ENCODE results near the gene CLCNKA.
"Not testable (repeated sequence)": the region's sequence is repeated elsewhere in the genome, so short reads cannot be mapped to it uniquely, and the experiment has no call there.

Gene CLCNKA

DNA sequence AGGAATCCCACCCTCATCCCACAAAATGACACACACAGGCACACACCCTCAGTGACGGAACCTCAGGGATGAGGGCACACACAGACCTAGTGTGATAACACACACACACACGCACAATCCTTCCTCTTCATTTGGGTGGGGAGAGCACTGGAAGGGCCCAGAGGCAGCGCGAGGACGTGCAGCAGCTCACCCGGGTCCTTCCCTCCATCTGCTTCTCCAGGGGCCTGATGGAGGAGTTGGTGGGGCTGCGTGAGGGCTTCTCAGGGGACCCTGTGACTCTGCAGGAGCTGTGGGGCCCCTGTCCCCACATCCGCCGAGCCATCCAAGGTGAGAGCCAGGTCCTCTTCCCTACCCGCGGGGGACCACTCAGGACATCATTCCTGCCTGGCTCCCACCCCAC lies 557 bp downstream of the CLCNKA start:
- no peaks in the 10 kb centered on the region for H3K9me3 Mint-ChIP-seq
- no peak overlapping the region for H3K27ac Mint-ChIP-seq

DNA sequence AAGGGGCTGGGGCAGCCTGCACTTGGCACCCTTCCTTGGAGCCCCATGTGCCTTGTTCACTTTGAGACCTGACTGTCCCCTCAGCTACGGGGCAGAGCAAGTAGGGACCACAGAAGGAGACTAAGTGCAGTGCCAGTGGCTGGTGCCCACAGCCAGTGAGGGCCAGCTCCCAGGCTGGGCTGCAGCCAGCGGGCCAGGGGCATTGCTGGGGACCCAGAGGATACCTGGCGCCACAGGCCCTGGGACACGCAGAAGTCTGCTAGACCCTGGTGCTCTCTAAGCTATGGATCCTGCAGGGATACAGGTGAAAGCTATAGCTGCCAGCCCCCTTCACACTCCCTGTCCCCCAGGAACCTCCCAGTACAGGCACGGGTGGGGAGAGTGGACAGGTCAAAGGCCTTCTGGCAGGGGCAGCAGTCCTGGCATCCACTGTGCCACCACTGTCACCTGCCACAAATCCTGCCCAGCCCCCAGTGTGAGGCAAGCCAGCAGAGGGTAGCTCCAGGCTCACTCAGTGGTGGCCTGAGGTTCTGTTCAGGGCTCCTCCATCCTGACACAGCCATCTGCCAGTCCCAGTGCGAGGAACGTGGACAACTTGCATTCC lies 1.3 kb downstream of the CLCNKA start:
- Mint-ChIP-seq H3K36me3 (ENCODE audit: low read depth) (no peaks in the 10 kb centered on the region), H3K9me3 (no peaks in the 10 kb centered on the region), H3K4me3 (no peak overlapping the region), H3K27me3 (ENCODE audit: low read depth, poor library complexity) (peaks cover 37% of the 10 kb centered on the region), H3K4me1 (peaks cover 40% of the 10 kb centered on the region), H3K27ac (no peak overlapping the region)
- DNase-seq, result no peak
- TF ChIP-seq, protein P1, sequence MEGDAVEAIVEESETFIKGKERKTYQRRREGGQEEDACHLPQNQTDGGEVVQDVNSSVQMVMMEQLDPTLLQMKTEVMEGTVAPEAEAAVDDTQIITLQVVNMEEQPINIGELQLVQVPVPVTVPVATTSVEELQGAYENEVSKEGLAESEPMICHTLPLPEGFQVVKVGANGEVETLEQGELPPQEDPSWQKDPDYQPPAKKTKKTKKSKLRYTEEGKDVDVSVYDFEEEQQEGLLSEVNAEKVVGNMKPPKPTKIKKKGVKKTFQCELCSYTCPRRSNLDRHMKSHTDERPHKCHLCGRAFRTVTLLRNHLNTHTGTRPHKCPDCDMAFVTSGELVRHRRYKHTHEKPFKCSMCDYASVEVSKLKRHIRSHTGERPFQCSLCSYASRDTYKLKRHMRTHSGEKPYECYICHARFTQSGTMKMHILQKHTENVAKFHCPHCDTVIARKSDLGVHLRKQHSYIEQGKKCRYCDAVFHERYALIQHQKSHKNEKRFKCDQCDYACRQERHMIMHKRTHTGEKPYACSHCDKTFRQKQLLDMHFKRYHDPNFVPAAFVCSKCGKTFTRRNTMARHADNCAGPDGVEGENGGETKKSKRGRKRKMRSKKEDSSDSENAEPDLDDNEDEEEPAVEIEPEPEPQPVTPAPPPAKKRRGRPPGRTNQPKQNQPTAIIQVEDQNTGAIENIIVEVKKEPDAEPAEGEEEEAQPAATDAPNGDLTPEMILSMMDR (IDR thresholded peaks at IDR 0.05), result no peak

More for the DNA sequence above, 557 bp downstream of the CLCNKA start:
- peaks cover 42% of the 10 kb centered on the region for H3K4me1 Mint-ChIP-seq
- no peak for DNase-seq
- TF ChIP-seq, protein P1 (IDR thresholded peaks at IDR 0.05), result no peak
- no peak overlapping the region for H3K4me3 Mint-ChIP-seq
- peaks cover 37% of the 10 kb centered on the region for H3K27me3 Mint-ChIP-seq (ENCODE audit: low read depth, poor library complexity)
- H3K36me3 Mint-ChIP-seq (ENCODE audit: low read depth), result no peaks in the 10 kb centered on the region

DNA sequence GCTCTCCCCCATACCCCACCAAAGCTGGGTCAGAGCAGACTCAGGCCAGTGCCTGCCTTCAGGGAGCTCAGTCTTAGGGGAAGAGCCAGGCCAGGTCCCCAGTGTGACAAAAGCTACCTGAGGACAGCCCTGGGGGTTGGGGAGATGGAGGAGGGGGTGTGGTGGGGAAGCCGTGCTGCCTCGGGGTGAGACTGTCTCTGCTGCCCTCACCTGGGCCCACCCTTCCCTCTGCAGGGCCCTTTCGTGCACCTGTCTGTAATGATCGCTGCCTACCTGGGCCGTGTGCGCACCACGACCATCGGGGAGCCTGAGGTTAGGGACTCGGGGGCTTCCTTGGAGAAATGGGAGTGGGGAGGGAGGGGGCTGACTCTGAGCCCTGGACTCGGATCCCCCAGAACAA lies 4.5 kb downstream of the CLCNKA start:
- H3K4me1 Mint-ChIP-seq, result peaks cover 25% of the 10 kb centered on the region
- not testable (repeated sequence) for DNase-seq; H3K4me3 Mint-ChIP-seq; H3K36me3 Mint-ChIP-seq (ENCODE audit: low read depth); H3K27ac Mint-ChIP-seq; H3K9me3 Mint-ChIP-seq
- peaks cover 34% of the 10 kb centered on the region for H3K27me3 Mint-ChIP-seq (ENCODE audit: low read depth, poor library complexity)

DNA sequence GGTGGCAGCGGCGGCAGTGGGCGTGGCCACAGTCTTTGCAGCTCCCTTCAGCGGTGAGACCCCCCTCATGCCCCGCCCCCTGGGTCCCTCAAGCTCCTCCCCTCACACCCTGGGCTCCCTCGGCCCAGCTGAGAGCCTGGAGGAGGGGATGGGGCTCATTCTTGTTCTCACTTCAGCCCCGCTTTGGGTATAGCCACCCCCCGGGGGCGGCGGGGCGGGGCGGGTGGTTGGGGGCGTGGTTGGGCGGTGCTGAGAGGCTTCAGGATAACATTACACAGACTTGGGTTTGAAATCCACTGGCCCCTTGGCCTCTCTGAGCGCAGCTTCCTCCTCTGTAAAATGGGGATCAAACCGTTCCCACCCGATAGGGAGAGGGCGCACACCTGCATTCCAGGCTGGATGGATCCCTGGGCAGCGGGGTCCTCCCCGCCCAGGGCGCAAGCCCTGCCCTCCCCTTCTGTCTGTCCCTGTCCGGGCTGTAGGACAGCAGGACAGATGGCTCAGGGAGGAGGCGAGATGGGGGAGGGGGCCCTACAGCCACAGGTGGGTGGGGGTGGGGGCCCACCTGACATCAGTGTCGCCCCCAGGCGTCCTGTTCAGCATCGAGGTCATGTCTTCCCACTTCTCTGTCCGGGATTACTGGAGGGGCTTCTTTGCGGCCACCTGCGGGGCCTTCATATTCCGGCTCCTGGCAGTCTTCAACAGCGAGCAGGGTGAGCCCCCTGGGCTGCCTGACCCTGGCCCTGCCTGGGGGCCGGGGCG lies 5.1 kb downstream of the CLCNKA start:
- Mint-ChIP-seq H3K27me3 (ENCODE audit: low read depth, poor library complexity) (peaks cover 31% of the 10 kb centered on the region), H3K4me1 (peaks cover 19% of the 10 kb centered on the region), H3K27ac (no peak overlapping the region), H3K9me3 (no peaks in the 10 kb centered on the region), H3K36me3 (ENCODE audit: low read depth) (no peaks in the 10 kb centered on the region), H3K4me3 (no peak overlapping the region)
- DNase-seq, result peak; percentile 93
- TF ChIP-seq, protein P1 (IDR thresholded peaks at IDR 0.05), result no peak

DNA sequence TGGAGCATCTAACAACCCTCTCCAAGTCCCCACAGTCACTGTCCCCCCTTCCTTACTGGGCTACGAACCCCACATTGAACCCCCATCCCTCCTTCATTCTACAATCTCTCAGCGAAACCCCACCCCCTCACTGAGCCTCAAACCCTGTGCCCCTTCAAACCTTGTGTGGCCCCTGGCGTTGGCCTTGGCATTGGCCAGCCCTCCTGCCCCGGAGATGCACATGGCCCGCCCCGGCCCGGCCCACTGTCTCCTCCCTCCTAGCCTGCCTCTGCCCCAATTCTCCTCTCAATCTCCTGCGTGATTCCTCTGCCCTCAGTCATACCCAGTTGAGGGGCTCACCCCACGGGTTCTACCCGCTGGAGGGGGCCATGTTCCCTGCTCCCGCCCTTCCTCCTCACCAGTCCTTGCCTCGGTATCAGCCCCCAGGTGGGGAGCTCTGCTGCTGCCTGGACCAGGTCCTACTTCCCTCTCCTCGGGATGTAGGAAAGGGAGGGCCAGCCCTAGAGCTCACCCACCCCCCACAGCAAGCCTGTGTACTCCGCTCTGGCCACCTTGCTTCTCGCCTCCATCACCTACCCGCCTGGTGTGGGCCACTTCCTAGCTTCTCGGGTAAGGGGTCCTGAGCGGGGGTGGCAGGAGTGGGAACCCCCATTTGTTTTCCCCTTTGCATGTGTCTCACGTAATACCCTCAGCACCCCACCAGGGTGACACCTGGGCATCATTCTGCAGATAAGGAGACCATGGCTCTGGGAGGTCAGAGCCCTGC lies 6.6 kb downstream of the CLCNKA start:
- no peak for DNase-seq
- H3K4me3 Mint-ChIP-seq, result no peak overlapping the region
- H3K4me1 Mint-ChIP-seq, result peaks cover 12% of the 10 kb centered on the region
- no peaks in the 10 kb centered on the region for H3K9me3 Mint-ChIP-seq
- H3K27ac Mint-ChIP-seq, result no peak overlapping the region
- H3K27me3 Mint-ChIP-seq (ENCODE audit: low read depth, poor library complexity), result peaks cover 23% of the 10 kb centered on the region
- TF ChIP-seq, protein P1 (IDR thresholded peaks at IDR 0.05), result no peak
- H3K36me3 Mint-ChIP-seq (ENCODE audit: low read depth), result no peaks in the 10 kb centered on the region

DNA sequence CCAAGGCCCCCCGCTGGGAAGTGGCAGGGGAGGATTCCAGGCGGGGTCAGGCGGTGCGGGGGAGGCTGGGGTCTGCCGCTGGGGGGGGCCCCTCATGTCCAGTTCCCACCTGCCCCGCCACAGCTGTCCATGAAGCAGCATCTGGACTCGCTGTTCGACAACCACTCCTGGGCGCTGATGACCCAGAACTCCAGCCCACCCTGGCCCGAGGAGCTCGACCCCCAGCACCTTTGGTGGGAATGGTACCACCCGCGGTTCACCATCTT lies 7.1 kb downstream of the CLCNKA start:
- Mint-ChIP-seq H3K27me3 (ENCODE audit: low read depth, poor library complexity) (peaks cover 22% of the 10 kb centered on the region), H3K4me1 (peaks cover 12% of the 10 kb centered on the region)
- not testable (repeated sequence) for H3K9me3 Mint-ChIP-seq; H3K27ac Mint-ChIP-seq; H3K36me3 Mint-ChIP-seq (ENCODE audit: low read depth); DNase-seq; H3K4me3 Mint-ChIP-seq

Measured in nephron progenitor cell (in vitro differentiated cells).